Measurements from ENCODE around the gene H3-3A. TPM values are rescaled to one million over a fixed set of nuclear protein-coding genes. Genes with fewer than 3 reads are reported as not detected.
A peak's percentile ranks its signal among the peaks of the same experiment; 100 is the strongest.

H3-3A gene
- total RNA-seq, 2 donors from 2014 or later, result 400 to 481 TPM

DNA sequence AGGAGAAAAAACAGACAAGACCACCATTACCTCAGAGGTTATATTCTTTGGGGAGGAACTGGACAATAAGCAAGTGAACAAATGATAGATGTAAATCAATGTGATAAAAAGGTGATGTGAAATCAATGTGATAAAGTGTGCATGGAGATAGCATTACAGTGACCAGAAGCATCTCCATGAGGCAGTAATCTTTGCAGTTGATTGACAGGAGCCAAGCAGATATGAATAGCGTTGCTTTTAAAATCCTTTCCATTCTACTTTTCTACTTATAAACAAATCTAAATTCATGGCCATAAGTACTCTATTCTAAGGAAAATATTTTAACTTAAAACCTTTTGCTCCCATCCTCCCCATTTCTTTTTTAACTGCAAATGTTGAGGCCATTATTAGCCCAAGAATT is 2.8 kb upstream of the H3-3A start:
- H3K27me3 ChIP-seq (replicated peaks; ENCODE audit: insufficient read depth), result no peaks in the 10 kb centered on the region
- no peak overlapping the region for H3K4me3 ChIP-seq
- H3K27ac ChIP-seq, result no peak overlapping the region
- no peak for TF ChIP-seq POLR2AphosphoS5 (IDR thresholded peaks at IDR 0.05)
- no peak for TF ChIP-seq CTCF (IDR thresholded peaks at IDR 0.05)
- TF ChIP-seq POLR2A (IDR thresholded peaks at IDR 0.05), result no peak
- H3K4me1 ChIP-seq (replicated peaks), result no peaks in the 10 kb centered on the region
- no peaks in the 10 kb centered on the region for H3K9me3 ChIP-seq
- DNase-seq (ENCODE audit: low spot score), result no peak
- 96% methylated on average over 1 of the region's 1 CpG for WGBS
- H3K36me3 ChIP-seq, result no peaks in the 10 kb centered on the region
- intact Hi-C loops (cut with DNase I), result loop anchor here (10.0 kb wide), 1 partner anchor 635 kb away; the partner anchor contains the start of gene LBR

DNA sequence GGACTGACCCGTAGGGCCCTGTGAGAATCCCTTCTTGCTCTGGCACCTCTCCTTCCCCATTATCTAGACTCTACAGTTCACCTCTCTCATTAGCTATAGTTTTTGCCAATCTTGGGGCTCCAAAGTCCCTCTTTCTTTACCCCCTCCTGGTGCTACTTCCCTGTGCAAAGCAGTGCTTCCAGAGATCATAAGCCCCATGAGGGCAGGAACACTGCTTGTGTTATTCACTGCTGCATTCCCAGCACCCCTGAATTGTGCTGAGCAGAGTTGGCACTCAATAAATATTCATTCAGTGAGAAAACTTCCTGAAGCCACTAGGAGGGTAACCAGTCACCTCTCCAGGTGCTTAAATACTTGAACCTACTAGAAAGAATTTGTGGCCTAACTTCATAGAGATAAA is 2.1 kb upstream of the H3-3A start:
- Histone ChIP-seq H3K27me3 (replicated peaks; ENCODE audit: insufficient read depth) (no peaks in the 10 kb centered on the region), H3K9me3 (no peaks in the 10 kb centered on the region), H3K27ac (no peak overlapping the region), H3K4me3 (no peak overlapping the region), H3K36me3 (no peaks in the 10 kb centered on the region), H3K4me1 (replicated peaks) (no peaks in the 10 kb centered on the region)
- TF ChIP-seq POLR2A (IDR thresholded peaks at IDR 0.05) (no peak), POLR2AphosphoS5 (IDR thresholded peaks at IDR 0.05) (no peak), CTCF (IDR thresholded peaks at IDR 0.05) (no peak)
- DNase-seq (ENCODE audit: low spot score), result no peak
- intact Hi-C loops (cut with DNase I), result loop anchor here (10.0 kb wide), 1 partner anchor 636 kb away; the partner anchor contains the start of gene LBR
- WGBS, result 93% methylated on average over 1 of the region's 1 CpG

GRCh38 chr1:226061068-226061840 is 1.3 kb upstream of the H3-3A start:
- H3K27ac ChIP-seq, result peak overlapping the region; percentile 99 to 100
- no peaks in the 10 kb centered on the region for H3K36me3 ChIP-seq
- intact Hi-C loops (cut with DNase I), result loop anchor here (10.0 kb wide), 1 partner anchor 636 kb away; the partner anchor contains the start of gene LBR
- WGBS, result 9% methylated on average over 21 of the region's 21 CpGs
- DNase-seq (ENCODE audit: low spot score), result no peak
- no peaks in the 10 kb centered on the region for H3K27me3 ChIP-seq (replicated peaks; ENCODE audit: insufficient read depth)
- H3K9me3 ChIP-seq, result no peaks in the 10 kb centered on the region
- peaks cover 4% of the 10 kb centered on the region for H3K4me1 ChIP-seq (replicated peaks)
- TF ChIP-seq POLR2AphosphoS5 (IDR thresholded peaks at IDR 0.05) (no peak), CTCF (IDR thresholded peaks at IDR 0.05) (no peak), POLR2A (IDR thresholded peaks at IDR 0.05) (no peak)
- H3K4me3 ChIP-seq, result peak overlapping the region; percentile 84 to 90

DNA sequence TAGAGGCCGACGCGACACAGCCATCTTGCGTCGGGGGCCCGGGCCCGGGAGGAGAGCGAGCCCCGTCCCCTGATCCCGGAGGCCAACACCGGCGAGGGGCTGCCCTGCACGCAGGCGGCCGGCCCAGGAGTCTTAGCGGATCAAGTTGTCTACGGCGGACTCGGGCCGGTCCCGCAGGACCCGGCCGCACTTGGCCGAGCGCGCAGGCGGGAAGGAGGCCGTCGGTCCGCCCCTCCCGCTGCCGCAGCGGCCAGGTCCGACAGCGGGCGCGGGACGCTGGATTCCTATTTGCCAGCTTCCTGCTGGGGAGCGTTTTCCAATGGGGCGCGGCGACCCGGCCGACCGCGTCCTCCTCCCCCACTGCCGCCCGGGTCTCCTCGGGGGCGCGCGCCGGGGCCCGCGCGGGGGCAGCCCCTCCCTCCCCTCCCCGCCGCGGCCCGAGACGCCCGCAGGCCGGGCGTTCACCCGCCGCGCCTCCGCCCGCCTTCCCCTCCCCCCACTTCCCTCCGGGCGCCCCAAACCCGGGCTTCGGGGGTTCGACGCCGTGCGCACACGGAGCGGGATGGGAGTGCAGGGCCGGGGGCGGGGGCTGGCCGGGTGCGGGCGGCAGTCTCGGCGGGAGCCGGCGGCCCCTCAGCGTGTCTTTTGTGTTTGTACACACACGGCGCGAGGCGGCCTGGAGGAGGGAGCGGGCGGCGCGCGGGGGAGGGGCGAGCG is 517 bp upstream of the H3-3A start:
- H3K27ac ChIP-seq, result peak overlapping the region; percentile 99 to 100
- H3K4me3 ChIP-seq, result peak overlapping the region; percentile 84 to 90
- DNase-seq (ENCODE audit: low spot score), result peak; percentile 69
- intact Hi-C loops (cut with DNase I), result loop anchor here (10.0 kb wide), 1 partner anchor 637 kb away; the partner anchor contains the start of gene LBR
- peak; percentile 73 for TF ChIP-seq POLR2A (IDR thresholded peaks at IDR 0.05)
- TF ChIP-seq POLR2AphosphoS5 (IDR thresholded peaks at IDR 0.05), result peak; percentile 14
- TF ChIP-seq CTCF (IDR thresholded peaks at IDR 0.05), result peak in 2 of 4 experiments; percentile 6 to 13
- peaks cover 4% of the 10 kb centered on the region for H3K4me1 ChIP-seq (replicated peaks)
- no peaks in the 10 kb centered on the region for H3K36me3 ChIP-seq
- no peaks in the 10 kb centered on the region for H3K27me3 ChIP-seq (replicated peaks; ENCODE audit: insufficient read depth)
- under 1% methylated on average over 75 of the region's 100 CpGs for WGBS
- no peaks in the 10 kb centered on the region for H3K9me3 ChIP-seq
